Measurements from ENCODE around the gene FIS1.
"Not testable (repeated sequence)": the region's sequence is repeated elsewhere in the genome, so short reads cannot be mapped to it uniquely, and the experiment has no call there.

Gene FIS1

GRCh38 chr7:101205901-101206664 lies 38.8 kb downstream of the FIS1 start:
- peaks cover 12% of the 10 kb centered on the region for H3K4me1 Mint-ChIP-seq
- ATAC-seq (no peak), DNase-seq (ENCODE audit: low spot score in 2 of 2) (no peak)
- no peak overlapping the region for H3K27ac Mint-ChIP-seq
- peaks cover 34% of the 10 kb centered on the region for H3K36me3 Mint-ChIP-seq
- H3K9me3 Mint-ChIP-seq = no peaks in the 10 kb centered on the region
- H3K4me3 Mint-ChIP-seq = no peak overlapping the region

- H3K4me3 Mint-ChIP-seq = peak overlapping the region; percentile 21
- not testable (repeated sequence) for H3K9me3 Mint-ChIP-seq; DNase-seq (ENCODE audit: low spot score in 2 of 2); ATAC-seq
- H3K4me1 Mint-ChIP-seq = peaks cover 17% of the 10 kb centered on the region
- H3K27ac Mint-ChIP-seq = peak overlapping the region; percentile 49
- H3K36me3 Mint-ChIP-seq = peaks cover 14% of the 10 kb centered on the region
Measured at GRCh38 chr7:101203740-101204738, 40.8 kb downstream of the FIS1 start.

GRCh38 chr7:101202603-101202918 lies 42.3 kb downstream of the FIS1 start:
- DNase-seq (ENCODE audit: low spot score in 2 of 2) (no peak), ATAC-seq (no peak)
- Mint-ChIP-seq H3K36me3 (peaks cover 2% of the 10 kb centered on the region), H3K4me1 (peaks cover 17% of the 10 kb centered on the region), H3K27ac (no peak overlapping the region), H3K9me3 (no peaks in the 10 kb centered on the region), H3K4me3 (no peak overlapping the region)

- peaks cover 17% of the 10 kb centered on the region for H3K4me1 Mint-ChIP-seq
- no peaks in the 10 kb centered on the region for H3K36me3 Mint-ChIP-seq
- H3K9me3 Mint-ChIP-seq = no peaks in the 10 kb centered on the region
- no peak overlapping the region for H3K27ac Mint-ChIP-seq
- no peak for DNase-seq (ENCODE audit: low spot score in 2 of 2)
- peak; percentile 31 for ATAC-seq
- H3K4me3 Mint-ChIP-seq = peak overlapping the region; percentile 37
Measured at GRCh38 chr7:101201695-101202602, 42.9 kb downstream of the FIS1 start.

- Mint-ChIP-seq H3K9me3 (no peaks in the 10 kb centered on the region), H3K36me3 (no peaks in the 10 kb centered on the region), H3K4me1 (peaks cover 17% of the 10 kb centered on the region), H3K4me3 (peak within 1 kb of the TSS; percentile 37), H3K27ac (peak within 1 kb of the TSS; percentile 10)
- DNase-seq (ENCODE audit: low spot score in 2 of 2) = no peak
- no peak for ATAC-seq
Measured at GRCh38 chr7:101200862-101201599, 43.9 kb downstream of the FIS1 start, which contains the start of gene MOGAT3. TSS of gene MOGAT3 (minus strand) at chr7:101201036. CDS start at chr7:101200854, 182 bp downstream.

GRCh38 chr7:101200504-101200861 lies 44.4 kb downstream of the FIS1 start:
- ATAC-seq (no peak), DNase-seq (ENCODE audit: low spot score in 2 of 2) (no peak)
- no peaks in the 10 kb centered on the region for H3K36me3 Mint-ChIP-seq
- H3K4me3 Mint-ChIP-seq = peak overlapping the region; percentile 37
- no peaks in the 10 kb centered on the region for H3K9me3 Mint-ChIP-seq
- peak overlapping the region; percentile 10 for H3K27ac Mint-ChIP-seq
- peaks cover 17% of the 10 kb centered on the region for H3K4me1 Mint-ChIP-seq

- ATAC-seq, H3K36me3 Mint-ChIP-seq: not testable (repeated sequence)
Measured at GRCh38 chr7:101199522-101199921, 45.4 kb downstream of the FIS1 start.

GRCh38 chr7:101198476-101198875 lies 46.4 kb downstream of the FIS1 start:
- Mint-ChIP-seq H3K4me3 (no peak overlapping the region), H3K9me3 (no peaks in the 10 kb centered on the region), H3K4me1 (peaks cover 11% of the 10 kb centered on the region), H3K36me3 (no peaks in the 10 kb centered on the region), H3K27ac (no peak overlapping the region)
- ATAC-seq = no peak
- no peak for DNase-seq (ENCODE audit: low spot score in 2 of 2)

More at GRCh38 chr7:101199522-101199921, 45.4 kb downstream of the FIS1 start:
- peaks cover 17% of the 10 kb centered on the region for H3K4me1 Mint-ChIP-seq
- not testable (repeated sequence) for H3K4me3 Mint-ChIP-seq; H3K9me3 Mint-ChIP-seq; H3K27ac Mint-ChIP-seq; DNase-seq (ENCODE audit: low spot score in 2 of 2)

- ATAC-seq = no peak
- no peaks in the 10 kb centered on the region for H3K36me3 Mint-ChIP-seq
- H3K4me1 Mint-ChIP-seq = peaks cover 10% of the 10 kb centered on the region
- no peak overlapping the region for H3K27ac Mint-ChIP-seq
- no peaks in the 10 kb centered on the region for H3K9me3 Mint-ChIP-seq
- H3K4me3 Mint-ChIP-seq = no peak overlapping the region
- DNase-seq (ENCODE audit: low spot score in 2 of 2) = no peak
Measured at GRCh38 chr7:101197991-101198390, 46.9 kb downstream of the FIS1 start.

GRCh38 chr7:101195884-101196283 lies 49.0 kb downstream of the FIS1 start:
- DNase-seq (ENCODE audit: low spot score in 2 of 2) = no peak
- H3K4me1 Mint-ChIP-seq = peaks cover 9% of the 10 kb centered on the region
- ATAC-seq = no peak
- no peaks in the 10 kb centered on the region for H3K9me3 Mint-ChIP-seq
- H3K4me3 Mint-ChIP-seq = no peak overlapping the region
- H3K27ac Mint-ChIP-seq = no peak overlapping the region
- no peaks in the 10 kb centered on the region for H3K36me3 Mint-ChIP-seq

All from stimulated activated effector memory CD8-positive, alpha-beta T cell treated with anti-CD3 and anti-CD28 coated beads, Interleukin-12 subunit alpha, Interleukin-12 subunit beta, amount 100 ng/mL, for 72 hours (primary cell).